Upper lobe of left lung (tissue), 6 donors: ENCODE measurements around the gene TSNAX. TPM values are rescaled to one million over a fixed set of nuclear protein-coding genes. Genes with fewer than 3 reads are reported as not detected.
"Not testable (repeated sequence)": the region's sequence is repeated elsewhere in the genome, so short reads cannot be mapped to it uniquely, and the experiment has no call there.

Experiments used
- ATAC-seq, 2 donors: fragments of 200-7000 bp; cut with Tn5 transposase; one replicate each; pipeline ENCODE4 v1.9.1; 2022; ENCODE audit warnings: mild to moderate bottlenecking in 2 of 2, moderate library complexity in 2 of 2; ENCODE audit not compliant: low FRiP score in 2 of 2
- DNase-seq, 2 donors: peaks; one replicate each; pipeline ENCODE4 v3.0.0-alpha.2; 2019 to 2020
- H3K27ac ChIP-seq, 4 donors: fragments of 200-600 bp; sonication (generic); one replicate each; pipeline ENCODE4 v1.5.1; 2016 to 2019
- H3K27me3 ChIP-seq, 4 donors: fragments of 200-600 bp; sonication (generic); one replicate each; pipeline ENCODE4 v1.5.1; 2017 to 2019
- H3K36me3 ChIP-seq, 4 donors: fragments of 200-600 bp; sonication (generic); one replicate each; pipeline ENCODE4 v1.5.1; 2016 to 2019
- H3K4me1 ChIP-seq, 4 donors: fragments of 200-600 bp; sonication (generic); one replicate each; pipeline ENCODE4 v1.5.1; 2018 to 2019
- H3K4me3 ChIP-seq, 4 donors: fragments of 200-600 bp; sonication (generic); one replicate each; pipeline ENCODE4 v1.5.1; 2017 to 2019; ENCODE audit warnings: mild to moderate bottlenecking in 2 of 4, moderate library complexity in 1 of 4
- H3K9me3 ChIP-seq, 4 donors: fragments of 200-600 bp; sonication (generic); one replicate each; pipeline ENCODE4 v1.5.1; 2018 to 2019
- EP300 ChIP-seq, 4 donors: sonication (generic); formaldehyde crosslinking; IDR thresholded peaks; one replicate each; pipeline ENCODE4 v1.5.1; 2017; ENCODE audit warnings: antibody characterized with exemption in 4 of 4, control low read depth in 2 of 4
- POLR2A ChIP-seq, 4 donors: fragments of 450-650 bp; IDR thresholded peaks; one replicate each; pipeline ENCODE4 v1.5.1; 2016 to 2017; ENCODE audit warnings: antibody characterized with exemption in 4 of 4, mild to moderate bottlenecking in 2 of 4
- POLR2AphosphoS5 ChIP-seq, 2 donors: sonication (generic); formaldehyde crosslinking; IDR thresholded peaks; one replicate each; pipeline ENCODE4 v1.5.1; 2017; ENCODE audit warnings: antibody characterized with exemption in 2 of 2
- WGBS, 2 donors: methylation state at CpG; one replicate each; pipeline ENCODE4 v1.1.5; 2017 to 2018; 5-methylcytosine and 5-hydroxymethylcytosine counted together
- total RNA-seq, 6 donors: library from RNA; depleted of rRNA in 4 of 6; stranded (reverse); fragments of >200 nt in 4 of 6; gene quantifications; one replicate each; pipeline versions ENCODE4 v1.1.0 to v1.2.1, GENCODE V29; 2016 to 2021
- TF ChIP-seq, protein P1 (sequence below), 6 experiments: fragments of 450-650 bp in 4 of 6; fragments of 200-600 bp in 2 of 6; sonication (generic) in 2 of 6; IDR thresholded peaks; one replicate each; pipeline ENCODE4 v1.5.1; 2016 to 2019; ENCODE audit warnings: antibody characterized with exemption in 6 of 6
- donor health status: DM: no; HTN: no; CAD: no; lungs with moderate emphysema.
- donor health status: DM: no; HTN: yes; CAD: no; lungs with severe emphysema.

TSNAX gene
- total RNA-seq, 6 donors from 2014 or later, result 6.3 to 39.7 (median 24.6) TPM

DNA sequence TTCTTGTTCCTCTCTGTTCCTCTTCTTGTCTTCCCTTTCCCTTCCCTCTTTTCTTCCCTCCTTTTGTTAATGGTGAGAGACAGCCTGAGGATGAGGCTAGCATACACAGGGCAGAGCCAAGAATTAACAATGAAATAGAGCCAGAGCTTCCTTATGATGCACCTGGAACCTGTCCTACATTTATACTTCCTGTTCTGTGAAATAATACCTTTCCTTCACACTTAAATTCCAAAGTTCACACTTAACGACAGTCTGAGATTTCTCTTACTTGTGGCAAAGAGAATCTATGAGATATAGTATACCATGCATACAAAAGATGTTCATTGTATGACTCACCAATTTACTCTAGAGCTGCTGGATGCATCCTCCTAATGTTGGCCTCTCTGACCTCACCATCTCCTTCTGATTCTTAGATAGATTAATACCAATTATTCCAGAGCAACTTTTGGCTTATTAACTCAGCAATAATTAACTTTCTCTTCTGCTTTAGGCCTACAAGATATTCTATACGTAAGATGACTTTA lies 30.8 kb upstream of the TSNAX start:
- 85 to 87% methylated on average over 2 of the region's 2 CpGs for WGBS, 2 donors

DNA sequence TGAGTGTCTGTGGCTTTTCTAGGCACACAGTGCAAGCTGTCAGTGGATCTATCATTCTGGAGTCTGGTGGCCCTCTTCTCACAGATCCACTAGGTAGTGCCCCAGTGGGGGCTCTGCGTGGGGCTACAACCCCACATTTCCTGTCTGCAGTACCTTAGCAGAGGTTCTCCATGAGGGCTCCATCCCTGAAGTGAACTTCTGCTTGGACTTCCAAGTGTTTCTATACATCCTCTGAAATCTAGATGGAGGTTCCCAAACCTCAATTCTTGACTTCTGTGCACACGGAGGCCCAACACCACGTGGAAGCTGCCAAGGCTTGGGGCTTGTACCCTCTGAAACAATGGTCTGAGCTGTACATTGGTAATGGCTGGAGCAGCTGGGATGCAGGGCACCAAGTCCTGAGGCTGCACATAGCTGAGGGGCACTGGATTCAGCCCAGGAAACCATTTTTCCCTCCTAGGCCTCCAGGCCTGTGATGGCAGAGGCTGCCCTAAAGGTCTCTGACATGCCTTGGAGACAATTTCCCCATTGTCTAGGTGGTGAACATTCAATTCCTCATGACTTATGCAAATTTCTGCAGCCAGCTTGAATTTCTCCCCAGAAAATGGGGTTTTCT lies 29.2 kb upstream of the TSNAX start:
- H3K36me3 ChIP-seq, result no peaks in the 10 kb centered on the region
- no peak for TF ChIP-seq EP300 (IDR thresholded peaks at IDR 0.05)
- no peak for TF ChIP-seq POLR2AphosphoS5 (IDR thresholded peaks at IDR 0.05)
- TF ChIP-seq, protein P1, sequence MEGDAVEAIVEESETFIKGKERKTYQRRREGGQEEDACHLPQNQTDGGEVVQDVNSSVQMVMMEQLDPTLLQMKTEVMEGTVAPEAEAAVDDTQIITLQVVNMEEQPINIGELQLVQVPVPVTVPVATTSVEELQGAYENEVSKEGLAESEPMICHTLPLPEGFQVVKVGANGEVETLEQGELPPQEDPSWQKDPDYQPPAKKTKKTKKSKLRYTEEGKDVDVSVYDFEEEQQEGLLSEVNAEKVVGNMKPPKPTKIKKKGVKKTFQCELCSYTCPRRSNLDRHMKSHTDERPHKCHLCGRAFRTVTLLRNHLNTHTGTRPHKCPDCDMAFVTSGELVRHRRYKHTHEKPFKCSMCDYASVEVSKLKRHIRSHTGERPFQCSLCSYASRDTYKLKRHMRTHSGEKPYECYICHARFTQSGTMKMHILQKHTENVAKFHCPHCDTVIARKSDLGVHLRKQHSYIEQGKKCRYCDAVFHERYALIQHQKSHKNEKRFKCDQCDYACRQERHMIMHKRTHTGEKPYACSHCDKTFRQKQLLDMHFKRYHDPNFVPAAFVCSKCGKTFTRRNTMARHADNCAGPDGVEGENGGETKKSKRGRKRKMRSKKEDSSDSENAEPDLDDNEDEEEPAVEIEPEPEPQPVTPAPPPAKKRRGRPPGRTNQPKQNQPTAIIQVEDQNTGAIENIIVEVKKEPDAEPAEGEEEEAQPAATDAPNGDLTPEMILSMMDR (IDR thresholded peaks at IDR 0.05), result no peak
- TF ChIP-seq POLR2A (IDR thresholded peaks at IDR 0.05), result no peak
- ATAC-seq, result no peak
- no peaks in the 10 kb centered on the region for H3K4me1 ChIP-seq
- WGBS, 2 donors, result 65 to 66% methylated on average over 2 to 3 of the region's 3 CpGs
- H3K9me3 ChIP-seq, result peaks cover 0 to 17% (median 14%) of the 10 kb centered on the region in 4 donors
- no peak for DNase-seq
- H3K27ac ChIP-seq, result no peak overlapping the region
- H3K4me3 ChIP-seq, result no peak overlapping the region
- no peaks in the 10 kb centered on the region for H3K27me3 ChIP-seq

More for the DNA sequence above, 30.8 kb upstream of the TSNAX start:
- DNase-seq, result no peak
- H3K36me3 ChIP-seq, result no peaks in the 10 kb centered on the region
- H3K27ac ChIP-seq, result no peak overlapping the region
- H3K4me3 ChIP-seq, result no peak overlapping the region
- TF ChIP-seq POLR2AphosphoS5 (IDR thresholded peaks at IDR 0.05), result no peak
- H3K27me3 ChIP-seq, result no peaks in the 10 kb centered on the region
- no peak for ATAC-seq
- no peaks in the 10 kb centered on the region for H3K4me1 ChIP-seq
- H3K9me3 ChIP-seq, result peaks cover 0 to 17% (median 14%) of the 10 kb centered on the region in 4 donors

DNA sequence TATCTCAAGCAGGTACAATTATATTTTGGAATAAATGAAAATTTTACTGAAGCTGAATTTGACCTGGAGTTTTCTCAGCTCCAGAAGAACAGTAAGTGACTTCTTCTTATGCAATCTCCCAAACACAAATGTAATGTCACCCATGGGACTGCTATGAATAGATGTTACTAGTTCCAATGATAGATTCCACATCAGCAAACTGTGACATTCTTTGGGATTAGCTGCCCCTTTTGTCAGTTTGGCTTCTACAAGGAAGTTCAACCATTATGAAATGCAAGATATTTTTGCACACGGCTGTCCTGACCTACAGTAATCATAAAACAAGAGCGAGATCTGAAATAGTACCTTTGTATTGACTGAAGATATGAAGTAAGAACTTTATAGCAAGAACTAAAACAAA lies 27.8 kb upstream of the TSNAX start:
- Histone ChIP-seq H3K36me3 (no peaks in the 10 kb centered on the region), H3K4me1 (no peaks in the 10 kb centered on the region), H3K9me3 (peaks cover 0 to 17% (median 14%) of the 10 kb centered on the region in 4 donors), H3K27ac (no peak overlapping the region), H3K27me3 (no peaks in the 10 kb centered on the region), H3K4me3 (no peak overlapping the region)
- TF ChIP-seq POLR2A (IDR thresholded peaks at IDR 0.05) (no peak), EP300 (IDR thresholded peaks at IDR 0.05) (no peak), POLR2AphosphoS5 (IDR thresholded peaks at IDR 0.05) (no peak)
- TF ChIP-seq, protein P1 (IDR thresholded peaks at IDR 0.05), result no peak
- DNase-seq, result no peak
- ATAC-seq, result no peak
- WGBS, 2 donors, result 87 to 95% methylated on average over 2 of the region's 2 CpGs

DNA sequence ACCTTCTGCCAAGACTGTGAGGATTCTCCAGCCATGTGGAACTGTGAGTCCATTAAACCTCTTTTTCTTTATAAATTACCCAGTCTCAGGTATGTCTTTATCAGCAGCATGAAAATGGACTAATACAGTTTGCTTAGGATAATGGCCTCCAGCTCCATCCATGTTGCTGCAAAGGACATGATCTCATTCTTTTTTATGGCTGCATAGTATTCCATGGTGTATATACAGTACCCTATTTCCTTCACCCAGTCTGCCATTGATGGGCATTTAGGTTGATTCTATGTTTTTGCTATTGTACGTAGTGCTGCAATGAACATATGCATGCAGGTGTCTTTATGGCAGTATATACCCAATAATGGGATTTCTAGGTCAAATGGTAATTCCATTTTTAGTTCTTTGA lies 25.3 kb upstream of the TSNAX start:
- WGBS, 2 donors, result 90 to 93% methylated on average over 1 of the region's 1 CpG
- H3K36me3 ChIP-seq, H3K4me3 ChIP-seq, H3K4me1 ChIP-seq, ATAC-seq, H3K27ac ChIP-seq, H3K27me3 ChIP-seq, DNase-seq: not testable (repeated sequence)
- peaks cover 0 to 17% (median 14%) of the 10 kb centered on the region in 4 donors for H3K9me3 ChIP-seq

DNA sequence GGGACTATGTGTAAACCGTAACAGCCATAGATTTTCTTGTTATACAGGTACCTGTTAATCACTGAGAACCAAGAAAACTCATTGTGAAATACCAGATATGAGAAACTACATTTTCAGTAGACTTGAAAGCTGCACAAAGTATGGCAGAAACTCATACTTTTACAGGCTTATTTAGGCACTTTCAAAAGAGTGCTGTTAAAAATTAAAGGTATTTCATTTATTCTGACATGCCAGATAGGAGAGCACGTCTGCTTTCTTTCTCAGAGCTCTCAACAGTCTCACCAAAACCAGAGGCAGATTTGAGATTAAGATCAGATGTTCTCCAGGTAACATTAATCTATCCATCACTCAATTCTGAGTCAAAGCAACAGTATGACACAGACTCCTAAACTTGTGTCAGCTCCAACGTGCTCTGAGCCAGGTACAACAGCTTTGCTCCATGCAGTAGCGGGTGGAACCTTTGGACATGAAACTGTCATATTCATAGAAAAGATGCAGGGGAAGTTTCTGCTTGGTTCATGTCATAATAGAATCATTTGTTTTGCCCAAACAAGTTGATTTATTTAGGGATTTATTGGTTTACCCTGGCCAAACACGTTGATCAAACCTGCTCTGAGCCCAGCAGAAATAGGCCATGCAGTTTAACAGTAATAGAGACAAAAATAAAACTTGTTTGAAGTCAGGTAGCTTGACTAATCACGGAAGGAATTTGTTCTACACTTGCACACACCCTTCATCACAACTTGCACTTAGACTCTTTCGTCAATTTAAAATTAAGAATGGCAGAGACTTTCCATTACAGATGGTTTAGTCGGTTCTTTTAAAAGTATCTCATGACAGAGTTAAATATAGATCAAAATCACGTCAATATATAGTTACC lies 20.8 kb upstream of the TSNAX start:
- H3K9me3 ChIP-seq, result no peaks in the 10 kb centered on the region
- no peak overlapping the region for H3K27ac ChIP-seq
- ATAC-seq (no peak), DNase-seq (no peak)
- H3K4me1 ChIP-seq, result no peaks in the 10 kb centered on the region
- no peaks in the 10 kb centered on the region for H3K27me3 ChIP-seq
- no peaks in the 10 kb centered on the region for H3K36me3 ChIP-seq
- 83 to 90% methylated on average over 9 of the region's 9 CpGs for WGBS, 2 donors
- TF ChIP-seq EP300 (IDR thresholded peaks at IDR 0.05) (no peak), POLR2A (IDR thresholded peaks at IDR 0.05) (no peak), POLR2AphosphoS5 (IDR thresholded peaks at IDR 0.05) (no peak)
- TF ChIP-seq, protein P1 (IDR thresholded peaks at IDR 0.05), result no peak
- H3K4me3 ChIP-seq, result no peak overlapping the region
